ENCODE results near the gene TASP1.
A peak's percentile ranks its signal among the peaks of the same experiment; 100 is the strongest.
"Not testable (repeated sequence)": the region's sequence is repeated elsewhere in the genome, so short reads cannot be mapped to it uniquely, and the experiment has no call there.

Gene TASP1

DNA sequence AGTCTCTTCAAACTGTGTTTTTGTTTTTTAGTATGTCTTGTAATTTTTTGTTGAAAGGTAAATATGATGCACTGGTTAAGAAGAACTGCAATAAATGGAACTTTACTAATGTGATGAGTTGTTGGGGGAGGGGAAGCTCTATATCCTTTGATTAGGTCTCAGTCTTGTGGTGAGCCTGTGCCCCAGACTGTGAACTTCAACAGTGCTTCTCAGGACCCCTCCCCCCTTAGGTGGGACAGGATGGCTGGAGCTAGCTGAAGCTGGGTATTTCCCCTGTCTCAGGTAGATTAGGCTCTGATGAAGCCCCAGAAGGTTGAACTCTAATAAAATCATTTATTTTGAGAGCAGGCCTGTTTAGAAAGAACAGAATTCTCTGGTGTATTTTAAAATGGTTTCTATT, 31.4 kb upstream of the TASP1 start:
- no peaks in the 10 kb centered on the region for H3K9me3 ChIP-seq (ENCODE audit: insufficient read depth, low read length)
- no peak overlapping the region for H3K9ac ChIP-seq (ENCODE audit: low read length)
- TF ChIP-seq CTCF (IDR thresholded peaks at IDR 0.05; ENCODE audit: low read depth, low read length): no peak
- no peak for TF ChIP-seq EZH2phosphoT487 (IDR thresholded peaks at IDR 0.05; ENCODE audit: low read depth)
- peaks cover 14% of the 10 kb centered on the region for H3K4me1 ChIP-seq (ENCODE audit: low read length)
- H2AFZ ChIP-seq (ENCODE audit: low read depth, low read length): no peak overlapping the region
- H3K36me3 ChIP-seq (replicated peaks; ENCODE audit: low read depth, low read length): no peaks in the 10 kb centered on the region
- H3K27me3 ChIP-seq (ENCODE audit: low read depth, low read length): peaks cover 18% of the 10 kb centered on the region
- H4K20me1 ChIP-seq (ENCODE audit: insufficient read depth, low read length): no peaks in the 10 kb centered on the region
- H3K79me2 ChIP-seq (ENCODE audit: low read length): no peaks in the 10 kb centered on the region
- H3K27ac ChIP-seq (ENCODE audit: low read length): no peak overlapping the region
- H3K4me2 ChIP-seq (ENCODE audit: low read length): peak overlapping the region; percentile 41
- no peak overlapping the region for H3K4me3 ChIP-seq (ENCODE audit: low read length)

DNA sequence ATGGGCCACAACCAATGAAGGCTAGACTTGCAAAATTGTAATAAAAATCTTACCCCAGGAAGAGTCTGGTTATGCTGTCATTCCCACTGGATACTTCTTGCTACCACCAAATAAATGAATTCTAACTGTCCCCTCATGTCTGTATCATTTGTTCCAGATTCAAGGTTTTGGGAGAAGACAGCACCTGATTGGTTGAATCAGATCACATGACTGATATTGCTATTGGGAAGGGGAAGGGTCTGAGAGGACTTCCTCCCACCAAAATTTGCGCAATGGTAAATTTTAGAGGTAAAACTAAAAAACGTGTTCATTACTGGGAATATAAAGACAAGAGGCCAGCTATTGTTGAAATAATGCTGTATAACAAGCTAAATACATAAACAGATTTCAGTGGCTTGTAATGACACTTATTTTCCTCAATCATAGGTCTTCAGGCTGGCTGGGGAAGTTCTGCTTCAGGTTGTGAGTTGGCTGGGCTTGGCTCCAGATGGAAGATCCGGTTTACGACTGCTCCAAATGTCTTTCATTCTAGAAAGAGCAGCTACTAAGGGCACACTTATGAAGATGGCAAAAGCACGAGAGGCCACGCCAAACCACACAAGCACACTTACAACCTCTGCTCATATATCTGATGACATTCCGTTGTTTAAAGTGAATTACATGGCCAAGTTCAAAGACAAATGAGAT, 27.1 kb upstream of the TASP1 start:
- no peaks in the 10 kb centered on the region for H4K20me1 ChIP-seq (ENCODE audit: insufficient read depth, low read length)
- H3K9me3 ChIP-seq (ENCODE audit: insufficient read depth, low read length): no peaks in the 10 kb centered on the region
- H3K4me1 ChIP-seq (ENCODE audit: low read length): peaks cover 12% of the 10 kb centered on the region
- no peak overlapping the region for H3K9ac ChIP-seq (ENCODE audit: low read length)
- H3K27ac ChIP-seq (ENCODE audit: low read length): no peak overlapping the region
- H3K79me2 ChIP-seq (ENCODE audit: low read length): no peaks in the 10 kb centered on the region
- no peak overlapping the region for H3K4me3 ChIP-seq (ENCODE audit: low read length)
- TF ChIP-seq EZH2phosphoT487 (IDR thresholded peaks at IDR 0.05; ENCODE audit: low read depth) (no peak), CTCF (IDR thresholded peaks at IDR 0.05; ENCODE audit: low read depth, low read length) (no peak)
- peaks cover 37% of the 10 kb centered on the region for H3K27me3 ChIP-seq (ENCODE audit: low read depth, low read length)
- no peak overlapping the region for H3K4me2 ChIP-seq (ENCODE audit: low read length)
- no peak overlapping the region for H2AFZ ChIP-seq (ENCODE audit: low read depth, low read length)
- H3K36me3 ChIP-seq (replicated peaks; ENCODE audit: low read depth, low read length): no peaks in the 10 kb centered on the region

- Histone ChIP-seq H3K4me1 (ENCODE audit: low read length) (peaks cover 27% of the 10 kb centered on the region), H4K20me1 (ENCODE audit: insufficient read depth, low read length) (peaks cover 3% of the 10 kb centered on the region; the same call in 1 of the 2 replicates)
- no peak for TF ChIP-seq EZH2phosphoT487 (IDR thresholded peaks at IDR 0.05; ENCODE audit: low read depth)
- TF ChIP-seq CTCF (IDR thresholded peaks at IDR 0.05; ENCODE audit: low read depth, low read length): no peak
Measured at GRCh38 chr20:13661070-13661685, 22.4 kb upstream of the TASP1 start.

GRCh38 chr20:13659288-13659687, 20.6 kb upstream of the TASP1 start:
- Histone ChIP-seq H3K9ac (ENCODE audit: low read length) (no peak overlapping the region), H3K79me2 (ENCODE audit: low read length) (no peaks in the 10 kb centered on the region), H3K4me3 (ENCODE audit: low read length) (peak overlapping the region; percentile 8; the same call in 1 of the 2 replicates), H2AFZ (ENCODE audit: low read depth, low read length) (no peak overlapping the region), H3K4me2 (ENCODE audit: low read length) (peak overlapping the region; percentile 49), H3K36me3 (replicated peaks; ENCODE audit: low read depth, low read length) (peaks cover 7% of the 10 kb centered on the region), H4K20me1 (ENCODE audit: insufficient read depth, low read length) (peaks cover 3% of the 10 kb centered on the region; the same call in 1 of the 2 replicates), H3K4me1 (ENCODE audit: low read length) (peaks cover 27% of the 10 kb centered on the region), H3K27me3 (ENCODE audit: low read depth, low read length) (peaks cover 38% of the 10 kb centered on the region), H3K27ac (ENCODE audit: low read length) (peak overlapping the region; percentile 40), H3K9me3 (ENCODE audit: insufficient read depth, low read length) (peaks cover 6% of the 10 kb centered on the region)
- TF ChIP-seq EZH2phosphoT487 (IDR thresholded peaks at IDR 0.05; ENCODE audit: low read depth) (peak; percentile 68; the same call in 1 of the 2 replicates), CTCF (IDR thresholded peaks at IDR 0.05; ENCODE audit: low read depth, low read length) (no peak)

More at GRCh38 chr20:13661070-13661685, 22.4 kb upstream of the TASP1 start:
- Histone ChIP-seq H3K4me3 (ENCODE audit: low read length) (no peak overlapping the region), H3K9me3 (ENCODE audit: insufficient read depth, low read length) (peaks cover 6% of the 10 kb centered on the region), H3K79me2 (ENCODE audit: low read length) (no peaks in the 10 kb centered on the region), H3K36me3 (replicated peaks; ENCODE audit: low read depth, low read length) (peaks cover 7% of the 10 kb centered on the region), H3K9ac (ENCODE audit: low read length) (no peak overlapping the region), H3K4me2 (ENCODE audit: low read length) (no peak overlapping the region), H3K27me3 (ENCODE audit: low read depth, low read length) (peaks cover 44% of the 10 kb centered on the region), H2AFZ (ENCODE audit: low read depth, low read length) (no peak overlapping the region), H3K27ac (ENCODE audit: low read length) (no peak overlapping the region)

DNA sequence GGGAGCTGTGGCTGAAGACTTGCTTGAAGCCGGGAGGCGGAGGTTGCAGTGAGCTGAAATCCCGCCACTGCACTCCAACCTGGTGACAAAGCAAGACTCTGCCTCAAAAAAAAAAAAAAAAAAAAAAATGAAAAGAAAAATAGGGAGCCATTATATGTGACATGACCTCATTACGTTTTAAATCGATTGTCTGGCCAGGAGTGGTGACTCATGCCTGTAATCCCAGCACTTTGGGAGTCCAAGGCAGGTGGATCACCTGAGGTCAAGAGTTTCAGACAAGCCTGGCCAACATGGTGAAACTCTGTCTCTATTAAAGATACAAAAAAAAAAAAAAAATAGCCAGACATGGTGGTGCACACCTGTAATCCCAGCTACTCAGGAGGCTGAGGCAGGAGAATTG, 19.3 kb upstream of the TASP1 start:
- not testable (repeated sequence) for H3K9ac ChIP-seq (ENCODE audit: low read length); H4K20me1 ChIP-seq (ENCODE audit: insufficient read depth, low read length); H3K4me2 ChIP-seq (ENCODE audit: low read length); H3K9me3 ChIP-seq (ENCODE audit: insufficient read depth, low read length); H3K27ac ChIP-seq (ENCODE audit: low read length); H3K36me3 ChIP-seq (replicated peaks; ENCODE audit: low read depth, low read length); H2AFZ ChIP-seq (ENCODE audit: low read depth, low read length); H3K79me2 ChIP-seq (ENCODE audit: low read length); H3K4me3 ChIP-seq (ENCODE audit: low read length)
- H3K4me1 ChIP-seq (ENCODE audit: low read length): peaks cover 27% of the 10 kb centered on the region
- peaks cover 43% of the 10 kb centered on the region for H3K27me3 ChIP-seq (ENCODE audit: low read depth, low read length)

Data from OCI-LY3 (cell line).